GM18858 (cell line): ENCODE results near the gene PDCD2L.
"Not testable (repeated sequence)": the region's sequence is repeated elsewhere in the genome, so short reads cannot be mapped to it uniquely, and the experiment has no call there.

Source experiments
- ATAC-seq: cut with Tn5 transposase; IDR thresholded peaks from one replicate; pipeline ENCODE4 v1.9.1; 2021; ENCODE audit not compliant: unreplicated experiment

Gene PDCD2L, protein sequence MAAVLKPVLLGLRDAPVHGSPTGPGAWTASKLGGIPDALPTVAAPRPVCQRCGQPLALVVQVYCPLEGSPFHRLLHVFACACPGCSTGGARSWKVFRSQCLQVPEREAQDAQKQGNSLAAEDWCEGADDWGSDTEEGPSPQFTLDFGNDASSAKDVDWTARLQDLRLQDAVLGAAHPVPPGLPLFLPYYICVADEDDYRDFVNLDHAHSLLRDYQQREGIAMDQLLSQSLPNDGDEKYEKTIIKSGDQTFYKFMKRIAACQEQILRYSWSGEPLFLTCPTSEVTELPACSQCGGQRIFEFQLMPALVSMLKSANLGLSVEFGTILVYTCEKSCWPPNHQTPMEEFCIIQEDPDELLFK

DNA sequence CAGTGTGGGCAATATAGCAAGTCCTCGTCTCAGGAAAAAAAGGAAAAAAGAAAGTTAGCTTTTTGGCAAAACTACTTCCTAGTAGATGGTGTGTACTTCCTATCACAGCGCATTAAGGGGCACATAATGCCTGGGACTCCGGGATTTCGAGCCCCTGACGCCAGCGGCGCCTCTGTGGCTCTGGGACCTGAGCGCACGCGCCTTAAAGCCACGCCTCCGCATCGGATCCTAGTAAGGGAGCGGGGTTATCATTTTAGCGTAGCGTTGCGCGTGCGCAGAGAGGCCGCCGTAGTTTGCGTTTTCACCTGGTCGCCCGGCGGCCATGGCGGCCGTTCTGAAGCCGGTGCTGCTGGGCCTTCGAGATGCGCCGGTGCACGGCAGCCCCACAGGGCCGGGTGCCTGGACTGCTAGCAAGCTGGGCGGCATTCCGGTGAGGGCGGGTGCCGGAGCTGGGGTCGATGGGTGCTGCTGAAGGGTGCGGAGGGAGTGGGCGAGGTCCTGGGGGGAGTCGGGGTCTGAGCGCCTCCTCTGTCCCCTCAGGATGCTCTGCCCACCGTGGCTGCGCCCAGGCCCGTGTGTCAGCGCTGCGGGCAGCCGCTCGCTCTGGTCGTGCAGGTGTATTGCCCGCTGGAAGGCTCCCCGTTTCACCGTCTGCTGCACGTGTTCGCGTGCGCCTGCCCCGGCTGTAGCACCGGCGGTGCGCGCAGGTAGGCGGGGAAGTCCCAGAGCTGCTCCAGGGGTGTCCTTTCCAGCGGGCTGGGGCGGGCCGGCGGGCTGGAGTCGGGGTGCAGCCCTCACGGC lies at the start of gene PDCD2L:
TSS of gene PDCD2L (plus strand) at position 291 of the 801 bp plus-strand sequence. CDS start at position 323, 32 bp downstream.
- ATAC-seq, result peak; percentile 67

DNA sequence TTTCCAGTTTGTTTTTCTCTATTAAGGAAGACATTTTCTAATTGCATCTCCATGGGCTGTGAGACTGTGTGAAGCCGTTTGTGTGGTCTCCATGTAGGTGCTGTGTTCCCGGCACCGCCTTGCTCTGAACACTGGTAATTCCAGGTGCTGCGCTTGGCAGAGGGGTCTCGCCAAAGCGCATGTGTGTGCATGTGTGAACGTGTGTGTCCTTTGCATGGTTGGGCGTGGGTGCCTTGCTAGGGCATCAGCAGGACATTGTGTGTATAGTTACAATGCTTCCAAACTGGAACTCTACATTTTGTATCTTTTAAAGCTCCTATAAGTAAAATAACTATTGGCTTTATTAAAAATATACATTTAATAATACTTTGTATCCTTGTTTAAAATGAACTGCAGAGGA lies 49.0 kb upstream of the PDCD2L start:
- no peak for ATAC-seq

- ATAC-seq, result no peak
These were observed 47.3 kb upstream of the PDCD2L start for GRCh38 chr19:34356875-34357274.

GRCh38 chr19:34357431-34357830 lies 46.8 kb upstream of the PDCD2L start:
- ATAC-seq, result no peak

GRCh38 chr19:34359140-34359953 lies 44.9 kb upstream of the PDCD2L start:
- peak; percentile 87 for ATAC-seq

DNA sequence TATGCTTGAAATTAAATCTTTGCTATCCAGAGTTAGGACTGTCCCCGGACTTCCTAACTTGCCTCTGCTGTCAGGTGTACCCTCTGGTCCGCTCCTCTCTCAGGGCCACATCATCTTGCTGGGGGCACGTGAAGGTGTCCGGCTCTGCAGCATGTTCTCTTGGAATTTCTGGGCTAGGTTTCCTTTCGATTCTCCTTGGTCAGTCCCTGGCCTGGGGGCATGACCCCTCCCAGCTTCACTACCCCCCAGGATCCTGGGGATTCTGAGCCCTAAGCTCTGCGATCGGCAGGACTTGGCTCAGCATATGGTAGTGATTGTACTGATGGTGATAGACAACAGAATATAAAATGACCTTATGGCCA lies 44.3 kb upstream of the PDCD2L start:
- ATAC-seq, result no peak

GRCh38 chr19:34360354-34360909 lies 43.8 kb upstream of the PDCD2L start:
- no peak for ATAC-seq

- ATAC-seq, result no peak
These were observed 41.5 kb upstream of the PDCD2L start for GRCh38 chr19:34362679-34363069.

DNA sequence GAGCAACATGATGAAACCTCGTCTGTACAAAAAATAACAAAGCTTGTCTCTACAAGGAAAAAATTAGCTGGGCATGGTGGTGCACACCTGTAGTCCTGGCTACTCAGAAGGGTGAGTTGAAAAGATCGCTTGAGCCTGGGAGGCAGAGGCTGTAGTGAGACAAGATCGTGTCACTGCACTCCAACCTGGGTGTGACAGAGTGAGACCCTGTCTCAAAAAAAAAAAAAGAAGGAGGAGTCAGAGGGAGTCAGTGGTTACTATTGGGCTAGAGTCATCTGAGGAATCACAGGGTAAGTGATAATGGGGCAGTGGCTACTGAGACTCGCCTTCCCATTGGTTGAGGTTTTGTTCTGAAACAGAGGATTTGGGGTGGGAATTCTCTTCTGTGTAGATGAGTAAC lies 41.1 kb upstream of the PDCD2L start:
- no peak for ATAC-seq

- no peak for ATAC-seq
These were observed 40.3 kb upstream of the PDCD2L start for GRCh38 chr19:34363930-34364329.

GRCh38 chr19:34364462-34364829 lies 39.8 kb upstream of the PDCD2L start:
- no peak for ATAC-seq

DNA sequence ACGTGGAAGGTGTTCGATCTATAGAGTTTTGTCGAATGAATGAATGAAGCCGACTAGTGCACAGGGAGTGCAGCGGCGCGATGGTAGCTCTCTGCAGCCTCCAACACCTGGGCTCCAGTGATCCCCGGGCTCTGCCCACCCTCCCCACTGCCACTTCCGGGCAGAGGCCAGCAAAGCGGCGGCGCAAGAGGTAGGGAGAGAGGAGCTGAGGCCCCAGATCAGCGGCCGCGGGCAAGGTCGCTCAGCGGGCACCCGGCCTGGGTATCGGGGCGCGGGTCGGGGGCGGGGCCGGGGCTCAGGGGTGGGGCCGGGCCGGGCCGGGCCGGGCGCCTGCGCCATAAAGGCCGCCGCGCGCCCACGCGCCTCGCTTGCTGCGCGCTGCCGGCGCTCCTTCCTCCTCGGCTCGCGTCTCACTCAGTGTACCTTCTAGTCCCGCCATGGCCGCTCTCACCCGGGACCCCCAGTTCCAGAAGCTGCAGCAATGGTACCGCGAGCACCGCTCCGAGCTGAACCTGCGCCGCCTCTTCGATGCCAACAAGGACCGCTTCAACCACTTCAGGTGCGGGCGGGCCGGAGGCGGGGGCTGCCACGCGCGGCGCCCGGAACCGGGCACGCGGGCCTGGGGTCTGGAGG lies 39.3 kb upstream of the PDCD2L start, which contains the start of gene GPI:
TSS of gene GPI (plus strand) at position 367 of the 633 bp plus-strand sequence. CDS start at position 438, 71 bp downstream.
- no peak for ATAC-seq

- ATAC-seq, result no peak
These were observed 38.5 kb upstream of the PDCD2L start for GRCh38 chr19:34365463-34366401.

- no peak for ATAC-seq
These were observed 37.2 kb upstream of the PDCD2L start for GRCh38 chr19:34366738-34367623.

DNA sequence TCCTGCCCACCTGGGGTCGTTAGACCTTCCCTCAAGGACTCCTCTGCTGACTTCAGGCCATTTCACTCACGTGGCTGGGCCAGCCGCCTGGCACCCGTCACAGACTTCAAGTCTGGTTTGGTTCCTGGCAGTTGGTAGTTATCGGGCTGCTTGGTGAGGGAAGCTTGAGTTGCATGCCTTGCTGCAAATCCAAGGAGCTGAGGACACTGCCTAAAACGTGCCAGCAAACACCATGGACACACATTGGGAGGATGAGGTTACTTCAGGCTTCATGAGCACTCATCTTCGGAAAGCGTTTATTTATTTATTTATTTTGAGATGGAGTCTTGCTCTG lies 36.6 kb upstream of the PDCD2L start:
- ATAC-seq, result no peak

DNA sequence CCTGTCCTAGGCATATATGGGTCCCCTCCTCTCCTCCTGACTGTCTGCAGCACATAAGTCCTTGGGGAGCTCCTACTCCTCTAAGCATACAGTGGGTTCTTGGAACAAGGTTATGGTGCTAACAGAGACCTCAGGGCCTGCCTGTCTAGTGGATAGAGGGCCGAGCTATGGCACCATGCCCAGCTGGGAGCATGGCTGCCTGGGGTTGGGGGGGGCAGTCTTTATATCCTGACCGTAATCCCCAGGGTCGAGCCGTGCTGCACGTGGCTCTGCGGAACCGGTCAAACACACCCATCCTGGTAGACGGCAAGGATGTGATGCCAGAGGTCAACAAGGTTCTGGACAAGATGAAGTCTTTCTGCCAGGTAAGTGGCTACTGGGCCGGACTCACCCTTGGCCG lies 35.9 kb upstream of the PDCD2L start:
- no peak for ATAC-seq

GRCh38 chr19:34369166-34369565 lies 35.0 kb upstream of the PDCD2L start:
- not testable (repeated sequence) for ATAC-seq

- no peak for ATAC-seq
These were observed 34.1 kb upstream of the PDCD2L start for GRCh38 chr19:34370117-34370516.

DNA sequence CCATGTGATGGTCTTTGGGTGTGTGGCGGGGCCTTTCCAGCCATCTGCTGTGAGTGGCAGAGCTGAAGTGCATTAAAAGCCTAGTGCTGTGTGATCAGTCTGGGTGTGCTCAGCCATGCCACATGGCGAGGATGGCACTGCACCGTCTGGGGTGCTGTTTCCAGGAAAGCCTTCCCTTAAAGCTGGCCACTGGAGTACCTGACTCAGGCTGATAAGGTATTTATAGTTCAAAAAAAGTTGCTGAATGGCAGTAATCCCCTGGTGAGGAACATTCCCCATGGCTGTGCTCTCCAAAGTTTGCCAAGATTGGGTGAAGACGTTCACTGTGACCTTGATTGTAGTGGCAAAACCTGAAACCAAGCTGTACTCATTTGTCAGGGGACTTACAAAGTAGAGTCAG lies 33.2 kb upstream of the PDCD2L start:
- ATAC-seq, result no peak
